GM18909 (cell line): ENCODE measurements around the gene CRX.
"Not testable (repeated sequence)": the region's sequence is repeated elsewhere in the genome, so short reads cannot be mapped to it uniquely, and the experiment has no call there.

Experiments used
- ATAC-seq: cut with Tn5 transposase; IDR thresholded peaks from one replicate; pipeline ENCODE4 v1.9.1; 2021; ENCODE audit warnings: mild to moderate bottlenecking; ENCODE audit not compliant: unreplicated experiment, poor library complexity

Gene CRX

GRCh38 chr19:47821460-47822020 is at the start of gene CRX:
CRX (plus strand) TSS chr19:47821937; CDS start chr19:47834444, 12,507 bp downstream.
- no peak for ATAC-seq

- no peak for ATAC-seq
Observed at GRCh38 chr19:47776568-47776967, 45.2 kb upstream of the CRX start.

GRCh38 chr19:47777245-47778048 is 44.3 kb upstream of the CRX start:
- ATAC-seq, result not testable (repeated sequence)

- ATAC-seq, result peak; percentile 72
Observed at GRCh38 chr19:47778049-47778953, 43.4 kb upstream of the CRX start, which contains the start of gene SELENOW. SELENOW (plus strand) TSS chr19:47778703; CDS start chr19:47778786, 83 bp downstream.

GRCh38 chr19:47778954-47779351 is 42.8 kb upstream of the CRX start:
- no peak for ATAC-seq

- ATAC-seq, result no peak
Observed at GRCh38 chr19:47779524-47780214, 42.1 kb upstream of the CRX start.

- no peak for ATAC-seq
Observed at GRCh38 chr19:47780215-47780551, 41.6 kb upstream of the CRX start.

GRCh38 chr19:47781590-47782262 is 40.0 kb upstream of the CRX start:
- no peak for ATAC-seq

GRCh38 chr19:47786566-47786965 is 35.2 kb upstream of the CRX start:
- no peak for ATAC-seq

GRCh38 chr19:47787307-47787706 is 34.4 kb upstream of the CRX start:
- not testable (repeated sequence) for ATAC-seq

GRCh38 chr19:47789811-47790210 is 31.9 kb upstream of the CRX start:
- not testable (repeated sequence) for ATAC-seq

GRCh38 chr19:47790398-47790814 is 31.3 kb upstream of the CRX start:
- no peak for ATAC-seq

GRCh38 chr19:47792616-47793015 is 29.1 kb upstream of the CRX start:
- no peak for ATAC-seq

- no peak for ATAC-seq
Observed at GRCh38 chr19:47794526-47794925, 27.2 kb upstream of the CRX start.

GRCh38 chr19:47796785-47797184 is 25.0 kb upstream of the CRX start:
- no peak for ATAC-seq

- no peak for ATAC-seq
Observed at GRCh38 chr19:47797996-47798903, 23.5 kb upstream of the CRX start.

GRCh38 chr19:47798904-47799266 is 22.9 kb upstream of the CRX start:
- ATAC-seq, result no peak

- no peak for ATAC-seq
Observed at GRCh38 chr19:47801270-47801669, 20.5 kb upstream of the CRX start.

- no peak for ATAC-seq
Observed at GRCh38 chr19:47802521-47803043, 19.2 kb upstream of the CRX start.
